ENCODE results near the gene ACTR6.
"Not testable (repeated sequence)": the region's sequence is repeated elsewhere in the genome, so short reads cannot be mapped to it uniquely, and the experiment has no call there.

ACTR6 gene

DNA sequence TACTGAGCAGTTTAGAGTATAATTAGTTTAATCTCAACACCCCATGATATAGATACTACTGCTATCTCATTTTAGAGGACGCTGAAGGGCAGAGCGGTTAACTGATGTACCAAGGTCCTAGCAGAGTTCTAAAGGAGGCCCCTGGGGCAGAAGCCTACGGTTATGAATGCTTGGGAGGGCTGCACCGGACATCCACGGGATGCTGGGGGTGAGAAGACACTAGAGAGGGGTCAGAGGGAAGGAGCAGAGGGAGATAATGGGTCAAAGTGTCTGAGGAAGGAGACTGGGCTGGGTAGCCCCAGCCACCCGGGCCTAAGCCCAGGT, 1.6 kb upstream of the ACTR6 start:
- H3K4me3 Mint-ChIP-seq: peak overlapping the region; percentile 95
- peak overlapping the region; percentile 98 for H3K27ac Mint-ChIP-seq
- ATAC-seq (no peak), DNase-seq (ENCODE audit: low spot score in 2 of 2) (no peak)
- no peaks in the 10 kb centered on the region for H3K9me3 Mint-ChIP-seq
- H3K4me1 Mint-ChIP-seq: peaks cover 40% of the 10 kb centered on the region
- peaks cover 28% of the 10 kb centered on the region for H3K36me3 Mint-ChIP-seq

DNA sequence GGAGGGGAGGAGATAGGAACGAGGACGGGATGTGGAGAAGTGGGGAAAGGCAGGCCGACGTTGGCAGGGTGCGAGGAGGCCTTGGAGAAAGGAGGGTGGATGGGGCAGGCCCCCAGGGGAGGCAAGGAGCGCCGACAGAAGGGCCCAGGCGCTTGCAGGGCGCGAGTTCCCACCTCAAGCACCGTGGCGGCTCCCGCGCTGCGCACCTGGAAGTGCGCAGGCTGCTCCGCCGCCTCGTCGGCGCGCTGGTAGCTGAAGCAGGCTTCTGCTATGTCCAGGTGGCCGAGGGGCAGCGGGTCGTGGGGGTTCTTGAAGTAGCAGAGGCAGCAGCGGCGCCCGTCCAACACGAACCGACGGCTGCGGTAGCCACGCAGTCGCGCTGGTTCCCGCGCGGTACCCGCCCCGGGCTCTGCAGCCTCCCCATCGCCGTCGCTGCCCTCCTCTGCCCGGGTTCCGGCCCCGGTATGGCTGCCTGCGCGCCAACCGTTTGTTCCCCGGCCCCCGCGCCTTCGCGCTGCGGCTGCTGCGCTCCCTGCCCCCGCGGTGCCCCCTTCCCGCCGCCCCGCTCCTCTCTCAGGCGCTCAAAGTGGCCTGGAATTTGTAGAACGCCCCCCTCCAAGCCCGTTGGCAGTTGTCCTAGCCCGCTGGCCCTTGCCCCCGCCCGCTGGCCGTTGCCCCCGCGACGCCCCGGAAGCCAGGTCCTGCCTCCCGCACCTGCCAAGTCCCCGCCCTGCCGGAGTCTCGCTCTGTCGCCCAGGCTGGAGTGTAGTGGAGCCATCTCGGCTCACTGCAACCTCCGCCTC, 1.1 kb upstream of the ACTR6 start:
- Mint-ChIP-seq H3K9me3 (no peaks in the 10 kb centered on the region), H3K4me1 (peaks cover 36% of the 10 kb centered on the region), H3K4me3 (peak overlapping the region; percentile 95), H3K36me3 (peaks cover 34% of the 10 kb centered on the region), H3K27ac (peak overlapping the region; percentile 98)
- ATAC-seq (peak; percentile 82), DNase-seq (ENCODE audit: low spot score in 2 of 2) (peak; percentile 64 to 90)

DNA sequence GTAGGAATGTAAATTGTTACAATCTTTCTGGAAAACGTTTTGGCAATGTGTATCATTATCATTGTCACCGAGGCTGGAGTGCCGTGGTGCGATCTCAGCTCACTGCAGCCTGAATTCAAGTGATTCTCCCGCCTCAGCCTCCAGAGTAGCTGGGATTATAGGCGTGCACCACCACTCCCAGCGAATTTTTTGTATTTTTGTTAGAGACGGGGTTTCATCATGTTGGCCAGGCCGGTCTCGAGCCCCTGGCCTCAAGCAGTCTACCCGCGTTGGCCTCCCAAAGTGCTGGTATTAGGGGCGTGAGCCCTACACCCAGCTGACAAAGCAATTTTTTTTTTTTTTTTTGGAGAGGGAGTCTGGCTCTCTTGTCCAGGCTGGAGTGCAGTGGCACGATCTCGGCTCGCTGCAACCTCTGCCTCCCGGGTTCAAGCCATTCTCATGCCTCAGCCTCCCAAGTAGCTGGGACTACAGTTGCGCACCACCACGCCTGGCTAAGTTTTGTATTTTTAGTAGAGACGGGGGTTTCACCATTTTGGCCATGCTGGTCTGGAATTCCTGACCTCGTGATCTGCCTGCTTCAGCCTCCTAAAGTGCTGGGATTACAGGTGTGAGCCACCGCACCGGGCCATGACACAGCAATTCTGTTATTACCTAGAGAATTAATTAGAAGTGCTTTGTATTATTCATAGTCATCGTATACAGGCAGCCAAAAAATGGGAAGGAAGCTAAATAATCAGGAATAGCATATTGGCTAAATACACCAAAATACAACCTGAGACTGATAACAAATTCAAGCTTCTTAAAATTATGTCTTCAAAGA, 1.2 kb downstream of the ACTR6 start:
- peak overlapping the region; percentile 98 for H3K27ac Mint-ChIP-seq
- peak overlapping the region; percentile 95 for H3K4me3 Mint-ChIP-seq
- peaks cover 56% of the 10 kb centered on the region for H3K36me3 Mint-ChIP-seq
- H3K4me1 Mint-ChIP-seq: peaks cover 35% of the 10 kb centered on the region
- ATAC-seq: no peak
- no peaks in the 10 kb centered on the region for H3K9me3 Mint-ChIP-seq
- no peak for DNase-seq (ENCODE audit: low spot score in 2 of 2)

DNA sequence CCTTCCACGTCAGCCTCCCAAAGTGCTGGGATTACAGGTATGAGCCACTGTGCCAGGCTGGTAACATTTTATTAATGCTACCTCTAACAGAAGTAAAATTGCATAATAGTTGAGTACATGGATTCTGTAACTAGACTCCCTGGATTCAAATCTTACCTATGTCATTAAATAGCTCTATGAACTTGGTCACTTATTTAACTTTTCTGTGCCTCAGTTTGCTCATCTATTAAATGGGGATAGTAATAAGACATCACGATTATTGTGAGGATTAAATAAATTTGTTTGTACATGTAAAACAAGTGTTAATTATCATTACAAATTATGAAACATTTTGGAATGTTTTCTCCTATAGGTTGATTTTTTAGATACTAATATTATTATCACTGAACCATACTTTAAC, 6.7 kb downstream of the ACTR6 start:
- Mint-ChIP-seq H3K4me3 (no peak overlapping the region), H3K4me1 (peaks cover 11% of the 10 kb centered on the region), H3K9me3 (no peaks in the 10 kb centered on the region), H3K27ac (no peak overlapping the region), H3K36me3 (peaks cover 92% of the 10 kb centered on the region)
- DNase-seq (ENCODE audit: low spot score in 2 of 2) (no peak), ATAC-seq (no peak)

DNA sequence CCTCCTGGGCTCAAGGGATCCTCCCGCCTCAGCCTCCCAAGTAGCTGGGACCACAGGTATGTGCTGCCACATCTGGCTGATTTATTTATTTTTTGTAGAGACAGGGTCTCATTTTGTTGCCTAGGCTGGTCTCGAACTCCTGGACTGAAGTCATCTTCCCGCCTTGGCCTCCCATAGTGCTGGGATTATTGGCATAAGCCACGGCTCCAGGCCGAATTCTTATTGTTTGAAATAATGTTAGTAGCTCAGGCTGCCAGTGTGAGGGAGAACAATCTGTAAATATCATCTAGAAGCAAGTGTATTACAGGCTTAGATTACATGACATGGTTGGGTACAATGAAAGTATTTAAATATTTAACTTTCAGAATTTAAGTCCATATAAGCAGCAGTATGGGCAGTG, 8.2 kb downstream of the ACTR6 start:
- peak in 1 of 2 donors; percentile 15 for DNase-seq (ENCODE audit: low spot score in 2 of 2)
- Mint-ChIP-seq H3K4me3 (no peak overlapping the region), H3K4me1 (no peaks in the 10 kb centered on the region), H3K9me3 (no peaks in the 10 kb centered on the region), H3K36me3 (peaks cover 97% of the 10 kb centered on the region), H3K27ac (no peak overlapping the region)
- no peak for ATAC-seq

DNA sequence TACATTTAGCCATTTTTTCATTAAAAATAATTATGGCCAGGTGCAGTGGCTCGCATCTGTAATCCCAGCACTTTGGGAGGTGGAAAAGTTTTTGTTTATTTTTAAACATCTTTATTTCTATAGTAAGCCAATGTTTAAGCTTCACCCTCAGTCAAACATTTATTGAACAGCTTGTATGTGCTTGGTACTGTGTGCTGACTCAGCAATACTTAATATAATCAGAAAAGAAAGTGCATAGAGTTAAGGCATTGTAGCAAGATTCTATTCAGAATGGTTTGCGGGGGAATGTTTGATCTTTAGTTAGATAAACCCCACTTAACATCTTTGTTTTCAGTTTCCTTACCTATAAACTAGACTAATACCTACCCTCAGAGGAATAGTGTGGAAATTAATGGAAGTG, 11.1 kb downstream of the ACTR6 start:
- ATAC-seq (no peak), DNase-seq (ENCODE audit: low spot score in 2 of 2) (no peak)
- peaks cover 97% of the 10 kb centered on the region for H3K36me3 Mint-ChIP-seq
- H3K9me3 Mint-ChIP-seq: no peaks in the 10 kb centered on the region
- H3K4me1 Mint-ChIP-seq: no peaks in the 10 kb centered on the region
- no peak overlapping the region for H3K27ac Mint-ChIP-seq
- no peak overlapping the region for H3K4me3 Mint-ChIP-seq

DNA sequence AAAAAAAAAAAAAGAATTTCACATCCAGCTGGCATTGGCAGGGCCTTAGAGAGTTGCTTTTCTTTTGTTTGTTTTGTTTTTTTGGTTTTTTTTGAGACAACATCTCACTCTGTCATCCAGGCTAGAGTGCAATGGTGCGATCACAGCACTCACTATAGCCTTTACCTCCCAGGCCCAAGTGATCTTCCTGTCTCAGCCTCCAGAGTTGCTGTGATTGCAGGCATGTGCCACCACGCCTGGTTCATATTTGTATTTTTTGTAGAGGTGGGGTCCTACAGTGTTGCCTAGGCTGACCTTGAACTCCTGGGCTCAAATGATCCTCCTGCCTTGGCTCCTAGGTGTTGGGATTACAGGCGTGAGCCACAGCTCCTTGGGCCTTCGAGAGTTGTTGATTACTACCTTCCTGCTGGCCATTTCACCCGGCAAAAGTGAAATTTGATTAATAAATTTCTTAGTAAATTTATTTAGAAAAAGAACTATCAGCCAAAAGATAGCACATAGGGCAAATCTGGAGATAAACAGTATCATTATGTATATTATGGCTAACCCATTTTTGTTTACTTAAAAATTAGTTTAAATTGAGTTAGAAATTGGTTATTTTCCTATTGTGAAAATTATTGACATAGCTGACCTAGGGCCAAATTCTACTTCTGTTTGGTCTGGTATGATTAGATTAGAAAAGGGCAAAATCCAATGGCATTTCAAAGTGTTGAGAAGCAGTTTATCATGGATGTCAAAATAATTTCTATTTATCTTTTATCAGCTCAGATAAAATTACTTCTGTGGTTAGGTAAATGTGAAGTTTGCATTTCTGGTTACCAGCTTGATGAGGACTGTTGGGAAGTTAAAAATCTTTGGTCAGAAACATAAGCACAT, 12.6 kb downstream of the ACTR6 start:
- Mint-ChIP-seq H3K27ac (no peak overlapping the region), H3K4me1 (no peaks in the 10 kb centered on the region), H3K9me3 (no peaks in the 10 kb centered on the region), H3K4me3 (no peak overlapping the region), H3K36me3 (peaks cover 97% of the 10 kb centered on the region)
- DNase-seq (ENCODE audit: low spot score in 2 of 2) (no peak), ATAC-seq (no peak)

DNA sequence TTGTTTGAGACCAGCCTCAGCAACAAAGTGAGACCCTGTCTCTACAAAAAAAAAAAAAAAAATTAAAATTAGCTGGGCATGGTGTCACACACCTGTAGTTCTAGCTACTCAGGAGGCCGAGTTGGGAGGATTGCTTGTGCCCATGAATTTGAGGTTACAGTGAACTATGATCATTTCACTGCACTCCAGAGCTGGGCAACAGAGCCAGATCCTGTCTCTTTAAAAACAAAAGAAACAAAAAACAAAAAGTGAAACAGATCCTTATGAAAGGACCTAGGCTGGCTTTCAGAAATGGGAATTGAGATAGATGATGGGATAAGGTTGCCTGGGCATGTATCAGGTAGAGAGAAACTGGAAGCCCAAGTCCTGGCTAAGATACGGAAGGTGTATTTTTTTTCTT, 13.9 kb downstream of the ACTR6 start:
- no peak for DNase-seq (ENCODE audit: low spot score in 2 of 2)
- no peak overlapping the region for H3K4me3 Mint-ChIP-seq
- H3K4me1 Mint-ChIP-seq: no peaks in the 10 kb centered on the region
- H3K36me3 Mint-ChIP-seq: peaks cover 97% of the 10 kb centered on the region
- no peaks in the 10 kb centered on the region for H3K9me3 Mint-ChIP-seq
- peak overlapping the region; percentile 59 for H3K27ac Mint-ChIP-seq
- no peak for ATAC-seq

DNA sequence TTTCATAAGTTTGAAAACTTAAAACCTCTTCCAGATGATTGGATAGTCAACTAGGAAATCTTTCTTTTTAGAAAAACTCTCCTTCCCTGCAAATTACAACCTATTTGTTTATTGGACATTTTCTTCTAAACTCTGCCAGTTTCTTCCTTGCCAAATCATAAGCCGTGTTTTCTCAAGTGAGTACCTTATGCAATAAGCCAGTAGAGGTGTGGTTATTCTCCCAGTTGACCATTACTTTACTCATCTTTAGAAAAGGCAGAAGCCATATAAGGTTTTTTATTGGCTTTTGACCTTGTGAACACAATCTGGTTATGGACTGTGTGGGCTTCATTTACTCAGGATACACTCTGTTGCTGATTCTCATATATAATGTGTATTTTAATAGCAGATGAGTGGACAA, 14.6 kb downstream of the ACTR6 start:
- no peaks in the 10 kb centered on the region for H3K4me1 Mint-ChIP-seq

DNA sequence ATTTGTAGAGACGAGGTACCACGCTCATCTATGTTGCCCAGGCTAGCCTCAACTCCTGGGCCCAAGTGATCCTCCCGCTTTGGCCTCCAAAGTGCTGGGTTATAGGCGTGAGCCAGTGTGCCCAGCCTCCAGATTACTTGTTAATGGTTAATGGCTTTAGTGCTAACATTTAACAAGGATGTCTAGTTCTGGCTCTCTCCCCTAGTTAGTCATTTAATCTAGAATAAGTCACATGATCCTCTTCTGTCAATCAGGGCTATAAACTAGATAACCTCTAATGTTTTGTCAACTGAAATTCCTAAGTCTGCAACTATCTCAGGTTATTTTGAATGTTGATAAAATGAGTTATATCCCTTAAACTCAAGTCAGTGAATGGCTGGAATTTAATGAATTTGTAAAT, 15.7 kb downstream of the ACTR6 start:
- ATAC-seq: no peak
- Mint-ChIP-seq H3K9me3 (no peaks in the 10 kb centered on the region), H3K4me1 (no peaks in the 10 kb centered on the region), H3K27ac (peak overlapping the region; percentile 10), H3K36me3 (peaks cover 96% of the 10 kb centered on the region), H3K4me3 (no peak overlapping the region)
- no peak for DNase-seq (ENCODE audit: low spot score in 2 of 2)

More for the DNA sequence above, 14.6 kb downstream of the ACTR6 start:
- Mint-ChIP-seq H3K36me3 (peaks cover 97% of the 10 kb centered on the region), H3K4me3 (no peak overlapping the region), H3K27ac (no peak overlapping the region), H3K9me3 (no peaks in the 10 kb centered on the region)
- ATAC-seq (no peak), DNase-seq (ENCODE audit: low spot score in 2 of 2) (no peak)

DNA sequence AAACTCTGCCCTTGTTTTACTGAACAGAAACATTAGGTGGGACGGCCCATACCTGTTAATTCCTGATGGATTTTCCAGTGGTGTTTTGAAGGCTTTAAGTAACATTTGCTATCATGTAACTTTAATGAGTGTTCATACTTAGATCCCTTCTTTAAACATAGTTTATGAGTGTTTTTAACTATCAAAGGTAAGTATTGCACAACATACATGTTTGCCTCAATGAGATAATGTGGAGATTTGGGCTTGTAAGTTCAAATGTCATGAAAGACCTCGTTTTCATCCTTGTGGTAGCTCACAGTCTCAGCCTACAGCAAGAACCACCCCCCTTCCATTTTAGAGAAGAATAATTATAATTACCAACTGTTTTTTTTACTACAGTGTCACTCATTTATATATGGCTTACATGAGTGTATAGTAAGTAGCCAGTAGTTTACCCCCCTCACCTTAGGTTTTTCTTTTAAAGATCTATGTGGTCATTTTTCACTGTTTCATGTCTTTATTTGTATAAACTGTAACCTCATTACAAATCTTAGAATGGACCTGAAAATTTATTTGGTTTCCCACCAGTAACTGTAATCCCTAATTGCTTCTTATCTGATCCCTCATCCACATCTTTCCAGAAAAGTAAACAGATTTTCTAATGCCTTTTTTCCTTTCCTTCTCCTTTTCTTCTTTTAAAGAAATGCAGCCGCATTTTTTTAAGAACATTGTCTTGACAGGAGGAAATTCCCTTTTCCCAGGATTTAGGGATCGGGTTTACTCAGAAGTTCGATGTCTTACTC, 18.9 kb downstream of the ACTR6 start:
- DNase-seq (ENCODE audit: low spot score in 2 of 2) (no peak), ATAC-seq (no peak)
- Mint-ChIP-seq H3K4me1 (no peaks in the 10 kb centered on the region), H3K36me3 (peaks cover 97% of the 10 kb centered on the region), H3K4me3 (no peak overlapping the region), H3K27ac (no peak overlapping the region), H3K9me3 (no peaks in the 10 kb centered on the region)

DNA sequence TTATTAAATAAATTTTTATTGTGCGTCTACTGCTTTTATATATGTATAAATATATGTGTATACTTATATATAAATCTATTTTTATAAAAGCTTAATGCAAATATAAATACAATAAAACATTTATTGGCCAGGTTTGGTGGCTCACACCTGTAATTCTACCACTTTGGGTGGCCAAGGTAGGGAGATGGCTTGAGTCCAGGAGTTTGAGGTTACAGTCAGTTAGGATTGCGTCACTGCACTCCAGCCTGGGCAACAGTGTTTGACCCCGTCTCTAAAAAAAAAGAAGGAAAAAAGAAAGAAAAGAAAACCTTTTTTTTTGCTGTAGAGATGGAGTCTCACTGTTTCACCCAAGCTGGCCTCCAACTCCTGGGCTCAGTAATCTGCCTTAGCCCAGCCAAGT, 20.9 kb downstream of the ACTR6 start:
- ATAC-seq: no peak
- DNase-seq (ENCODE audit: low spot score in 2 of 2): no peak
- H3K4me1 Mint-ChIP-seq: no peaks in the 10 kb centered on the region
- H3K36me3 Mint-ChIP-seq: peaks cover 92% of the 10 kb centered on the region
- H3K9me3 Mint-ChIP-seq: no peaks in the 10 kb centered on the region
- H3K4me3 Mint-ChIP-seq: no peak overlapping the region
- no peak overlapping the region for H3K27ac Mint-ChIP-seq

DNA sequence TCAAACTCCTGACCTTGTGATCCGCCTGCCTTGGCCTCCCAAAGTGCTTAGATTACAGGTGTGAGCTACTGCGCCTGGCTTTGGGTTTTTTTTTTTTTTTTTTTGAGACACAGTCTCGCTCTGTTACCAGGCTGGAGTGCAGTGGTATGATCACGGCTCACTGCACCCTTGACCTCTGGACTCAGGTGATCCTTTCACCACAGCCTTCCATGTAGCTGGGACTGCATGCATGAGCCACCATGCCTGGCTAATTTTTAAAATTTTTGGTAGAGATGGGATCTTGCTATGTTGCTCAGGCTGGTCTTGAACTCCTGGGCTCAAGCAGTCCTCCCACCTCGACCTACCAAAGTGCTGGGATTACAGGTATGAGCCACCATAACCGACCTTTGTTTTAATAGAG, 21.6 kb downstream of the ACTR6 start:
- not testable (repeated sequence) for H3K9me3 Mint-ChIP-seq; ATAC-seq; H3K4me1 Mint-ChIP-seq; H3K27ac Mint-ChIP-seq; DNase-seq (ENCODE audit: low spot score in 2 of 2); H3K4me3 Mint-ChIP-seq
- H3K36me3 Mint-ChIP-seq: peaks cover 85% of the 10 kb centered on the region

DNA sequence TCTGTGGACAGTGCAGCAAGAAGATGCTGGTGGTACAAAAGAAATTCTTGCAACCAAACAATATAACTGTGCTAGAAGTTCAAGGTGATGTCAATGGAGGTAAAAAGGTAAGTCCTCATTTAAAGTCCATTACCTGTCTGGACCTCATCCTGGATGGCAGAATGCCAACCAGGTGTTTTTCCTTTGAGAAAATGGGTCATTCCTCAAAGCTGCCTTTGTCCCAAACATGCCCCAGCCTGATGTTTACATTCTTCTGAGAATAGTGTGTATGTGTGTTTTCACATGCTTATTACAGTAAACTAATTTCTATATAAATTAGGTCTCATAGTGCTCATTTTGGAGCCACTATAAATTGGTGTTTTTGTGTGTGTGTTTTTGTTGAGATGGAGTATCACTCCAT, 24.9 kb downstream of the ACTR6 start:
- ATAC-seq (no peak), DNase-seq (ENCODE audit: low spot score in 2 of 2) (no peak)
- H3K4me1 Mint-ChIP-seq: no peaks in the 10 kb centered on the region
- no peaks in the 10 kb centered on the region for H3K9me3 Mint-ChIP-seq
- peaks cover 52% of the 10 kb centered on the region for H3K36me3 Mint-ChIP-seq
- no peak overlapping the region for H3K4me3 Mint-ChIP-seq
- no peak overlapping the region for H3K27ac Mint-ChIP-seq
